Cardiac muscle cell (in vitro differentiated cells and primary cell): ENCODE results near the gene EEPD1. TPM values are rescaled to one million over a fixed set of nuclear protein-coding genes. Genes with fewer than 3 reads are reported as not detected.

Experiments used
- DNase-seq, 2 donors: peaks; one replicate each; pipeline versions ENCODE4 v3.0.0 to v3.0.0-alpha.2; 2010 to 2017; ENCODE audit warnings: low read depth in 1 of 2, low spot score in 1 of 2
- H3K27ac ChIP-seq: fragments of 200-600 bp; sonication (generic); 2 replicates; pipeline ENCODE4 v1.5.1; 2016
- H3K27me3 ChIP-seq: fragments of 200-600 bp; sonication (generic); 2 replicates; pipeline ENCODE4 v1.6.0; 2016; ENCODE audit warnings: control low read depth
- H3K36me3 ChIP-seq: fragments of 200-600 bp; sonication (generic); 2 replicates; pipeline ENCODE4 v1.5.1; 2016; ENCODE audit warnings: control low read depth
- H3K4me1 ChIP-seq: fragments of 200-600 bp; sonication (generic); 2 replicates; pipeline ENCODE4 v1.8.1; 2017; ENCODE audit warnings: low read depth, mild to moderate bottlenecking, mixed run types
- H3K4me3 ChIP-seq: fragments of 200-600 bp; sonication (generic); 2 replicates; pipeline ENCODE4 v1.5.1; 2016; ENCODE audit warnings: mild to moderate bottlenecking
- H3K9me3 ChIP-seq: fragments of 200-600 bp; sonication (generic); 2 replicates; pipeline ENCODE4 v1.5.1; 2017; ENCODE audit warnings: low read depth, mild to moderate bottlenecking, control low read depth
- polyA plus RNA-seq: library from polyadenylated mRNA; unstranded; fragments of >200 nt; fragmentation: Nextera tagmentation; extraction: Ambion mirVana; gene quantifications from 2 replicates; pipeline ENCODE4 v1.2.1, GENCODE V29; 2016
- total RNA-seq: library from RNA; depleted of rRNA; stranded (reverse); fragments of >200 nt; gene quantifications from 2 replicates; pipeline ENCODE4 v1.2.3, GENCODE V29; 2016
- TF ChIP-seq, protein P1 (sequence below): IDR thresholded peaks from 2 replicates; pipeline ENCODE4 v1.5.1; 2012; ENCODE audit warnings: low read depth, mild to moderate bottlenecking, low read length

EEPD1 gene
- total and polyA plus RNA-seq, 2 experiments from 2014 or later: 4.8 to 11.9 TPM

DNA sequence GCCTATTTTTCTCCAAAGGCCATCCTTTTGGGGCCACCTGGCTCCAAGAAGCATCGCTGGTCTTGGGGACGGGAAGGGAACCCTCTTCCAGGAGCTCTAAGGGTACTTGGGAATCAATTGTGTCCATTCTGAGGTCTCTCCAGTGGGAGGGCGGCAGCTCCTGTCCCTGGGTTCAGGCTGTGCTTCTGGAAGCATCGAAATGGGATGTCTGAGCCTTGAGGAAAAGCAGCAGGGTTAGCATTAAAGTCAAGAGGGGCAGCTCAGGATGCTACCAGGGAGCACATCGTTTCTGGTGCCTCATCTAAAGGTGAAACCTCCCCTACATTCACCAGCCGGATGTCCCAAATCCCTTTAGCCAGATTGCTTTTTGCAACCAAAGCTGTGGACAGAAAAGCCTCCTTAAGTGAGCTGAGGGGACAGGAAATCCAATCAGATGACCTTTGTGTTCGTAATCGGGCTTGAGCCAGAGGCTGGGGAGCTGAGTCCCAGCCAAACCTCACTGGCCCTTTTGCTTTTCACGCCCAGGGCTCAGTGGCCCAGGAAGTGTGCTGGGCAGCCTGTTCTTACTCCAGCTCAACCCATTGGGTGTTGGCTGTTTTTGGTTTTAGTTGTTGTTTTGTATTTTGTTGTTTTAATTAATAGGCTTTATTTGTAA, 147.8 kb downstream of the EEPD1 start:
- Histone ChIP-seq H3K4me1 (peaks cover 42% of the 10 kb centered on the region), H3K9me3 (no peaks in the 10 kb centered on the region), H3K27ac (no peak overlapping the region), H3K36me3 (no peaks in the 10 kb centered on the region), H3K4me3 (no peak overlapping the region), H3K27me3 (no peaks in the 10 kb centered on the region)
- DNase-seq: peak in 1 of 2 donors; percentile 29
- TF ChIP-seq, protein P1, sequence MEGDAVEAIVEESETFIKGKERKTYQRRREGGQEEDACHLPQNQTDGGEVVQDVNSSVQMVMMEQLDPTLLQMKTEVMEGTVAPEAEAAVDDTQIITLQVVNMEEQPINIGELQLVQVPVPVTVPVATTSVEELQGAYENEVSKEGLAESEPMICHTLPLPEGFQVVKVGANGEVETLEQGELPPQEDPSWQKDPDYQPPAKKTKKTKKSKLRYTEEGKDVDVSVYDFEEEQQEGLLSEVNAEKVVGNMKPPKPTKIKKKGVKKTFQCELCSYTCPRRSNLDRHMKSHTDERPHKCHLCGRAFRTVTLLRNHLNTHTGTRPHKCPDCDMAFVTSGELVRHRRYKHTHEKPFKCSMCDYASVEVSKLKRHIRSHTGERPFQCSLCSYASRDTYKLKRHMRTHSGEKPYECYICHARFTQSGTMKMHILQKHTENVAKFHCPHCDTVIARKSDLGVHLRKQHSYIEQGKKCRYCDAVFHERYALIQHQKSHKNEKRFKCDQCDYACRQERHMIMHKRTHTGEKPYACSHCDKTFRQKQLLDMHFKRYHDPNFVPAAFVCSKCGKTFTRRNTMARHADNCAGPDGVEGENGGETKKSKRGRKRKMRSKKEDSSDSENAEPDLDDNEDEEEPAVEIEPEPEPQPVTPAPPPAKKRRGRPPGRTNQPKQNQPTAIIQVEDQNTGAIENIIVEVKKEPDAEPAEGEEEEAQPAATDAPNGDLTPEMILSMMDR: no peak

DNA sequence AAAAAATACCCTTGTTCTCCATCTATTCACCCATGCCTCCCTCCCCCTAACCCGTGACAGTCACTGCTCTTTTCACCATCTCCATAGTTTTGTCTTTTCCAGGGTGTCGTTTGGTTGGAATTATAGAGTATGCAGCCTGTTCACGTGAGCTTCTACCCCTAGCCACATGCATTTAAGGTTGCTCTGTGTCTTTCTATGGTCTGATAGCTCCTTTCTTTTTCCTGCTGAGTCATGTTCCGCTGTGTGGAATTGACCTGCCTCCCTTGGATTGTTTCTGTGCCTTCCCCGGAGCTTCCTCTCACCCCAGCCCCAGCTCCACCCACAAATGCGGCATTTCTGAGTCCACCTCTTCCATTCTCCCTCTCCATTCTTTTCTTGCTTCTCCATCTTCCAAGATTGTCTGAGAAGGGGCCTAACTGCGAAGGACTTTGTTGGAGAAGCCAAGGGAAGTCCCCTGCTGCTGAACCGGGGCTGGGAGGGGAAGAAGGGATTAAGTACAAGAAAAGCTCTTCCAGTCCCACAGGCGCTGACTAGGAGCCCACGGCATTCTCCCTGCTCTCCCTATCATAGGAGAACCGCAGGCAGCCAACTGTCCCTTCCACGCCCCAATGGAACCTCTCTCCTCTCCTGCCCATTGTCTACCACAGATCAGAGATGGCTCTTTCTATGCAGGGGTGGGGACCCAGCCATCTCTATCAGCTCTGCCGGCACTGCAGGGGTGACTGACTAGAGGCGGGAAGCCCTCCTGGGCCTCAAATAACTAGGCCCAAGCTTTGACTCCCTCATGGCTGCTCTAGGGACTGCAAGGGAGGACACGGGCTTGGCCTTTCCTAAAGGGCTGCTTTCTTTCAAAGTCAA, 149.1 kb downstream of the EEPD1 start:
- H3K9me3 ChIP-seq: no peaks in the 10 kb centered on the region
- peak overlapping the region; percentile 93 for H3K27ac ChIP-seq
- TF ChIP-seq, protein P1: no peak
- no peak overlapping the region for H3K4me3 ChIP-seq
- peaks cover 42% of the 10 kb centered on the region for H3K4me1 ChIP-seq
- H3K27me3 ChIP-seq: no peaks in the 10 kb centered on the region
- no peaks in the 10 kb centered on the region for H3K36me3 ChIP-seq
- peak in 1 of 2 donors; percentile 59 for DNase-seq

DNA sequence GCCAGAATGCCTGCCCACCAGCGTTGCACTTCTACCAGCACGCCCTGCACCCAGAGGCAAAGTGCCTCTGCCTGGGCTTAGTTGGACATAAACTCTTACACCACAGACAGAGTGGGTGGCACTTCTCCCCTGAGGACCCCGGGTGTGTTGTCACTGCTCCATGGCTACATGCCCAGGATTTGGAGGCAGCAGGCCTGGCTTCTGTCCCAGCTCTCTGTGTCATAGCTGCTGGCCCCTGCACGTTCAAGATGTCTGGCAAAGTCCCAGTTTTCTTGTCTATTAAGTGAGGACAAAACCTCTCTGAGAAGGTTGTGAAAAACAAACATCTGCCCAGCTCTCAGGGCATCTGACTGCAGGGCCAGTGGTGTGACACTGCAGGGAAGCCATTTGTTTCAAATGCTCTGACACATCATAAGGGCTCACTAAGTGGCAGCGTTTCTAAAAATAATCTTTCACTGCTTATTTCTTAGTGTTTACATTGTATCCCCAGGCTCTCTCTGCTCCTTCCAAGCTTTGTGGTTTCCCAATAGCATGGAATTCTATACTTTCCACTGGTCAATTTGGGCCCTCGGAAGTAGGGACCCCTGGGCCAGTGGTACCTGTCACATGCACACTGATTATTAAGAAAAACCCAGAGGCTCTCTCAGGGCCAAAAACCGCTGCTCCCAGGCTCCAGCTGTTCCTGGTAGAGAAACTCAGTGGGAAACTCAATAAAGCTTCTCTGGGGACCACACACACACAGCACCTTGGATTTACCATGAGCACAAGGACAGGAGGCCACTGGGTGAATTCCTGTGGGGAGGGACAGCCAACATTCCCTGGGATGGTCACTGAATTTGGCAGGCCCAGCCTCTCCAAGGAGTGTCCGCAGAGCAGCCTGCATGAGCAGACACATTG, 150.4 kb downstream of the EEPD1 start:
- H3K27me3 ChIP-seq: no peaks in the 10 kb centered on the region
- H3K9me3 ChIP-seq: no peaks in the 10 kb centered on the region
- peak overlapping the region; percentile 93 for H3K27ac ChIP-seq
- TF ChIP-seq, protein P1: no peak
- H3K4me3 ChIP-seq: no peak overlapping the region
- peak; percentile 91 to 93 for DNase-seq
- peaks cover 42% of the 10 kb centered on the region for H3K4me1 ChIP-seq
- H3K36me3 ChIP-seq: no peaks in the 10 kb centered on the region

DNA sequence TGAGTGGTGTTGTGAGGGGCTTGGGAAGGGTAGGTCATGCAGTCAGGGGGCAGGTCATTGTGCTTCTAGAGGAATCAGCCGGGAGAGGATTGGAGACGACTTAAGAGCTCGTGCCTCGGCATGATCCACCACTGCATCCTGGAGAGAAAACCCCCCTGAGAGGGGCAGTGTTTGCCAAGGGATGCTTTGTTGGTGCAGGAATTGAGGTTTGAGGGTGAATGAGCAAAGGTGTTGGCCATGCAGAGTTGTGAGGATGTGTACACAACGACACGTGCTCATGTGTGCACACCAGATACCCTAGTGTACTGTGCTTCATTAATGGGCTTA, 151.0 kb downstream of the EEPD1 start:
- Histone ChIP-seq H3K36me3 (no peaks in the 10 kb centered on the region), H3K4me1 (peaks cover 41% of the 10 kb centered on the region), H3K27me3 (no peaks in the 10 kb centered on the region), H3K9me3 (no peaks in the 10 kb centered on the region), H3K27ac (peak overlapping the region; percentile 93), H3K4me3 (no peak overlapping the region)
- TF ChIP-seq, protein P1: no peak
- no peak for DNase-seq

DNA sequence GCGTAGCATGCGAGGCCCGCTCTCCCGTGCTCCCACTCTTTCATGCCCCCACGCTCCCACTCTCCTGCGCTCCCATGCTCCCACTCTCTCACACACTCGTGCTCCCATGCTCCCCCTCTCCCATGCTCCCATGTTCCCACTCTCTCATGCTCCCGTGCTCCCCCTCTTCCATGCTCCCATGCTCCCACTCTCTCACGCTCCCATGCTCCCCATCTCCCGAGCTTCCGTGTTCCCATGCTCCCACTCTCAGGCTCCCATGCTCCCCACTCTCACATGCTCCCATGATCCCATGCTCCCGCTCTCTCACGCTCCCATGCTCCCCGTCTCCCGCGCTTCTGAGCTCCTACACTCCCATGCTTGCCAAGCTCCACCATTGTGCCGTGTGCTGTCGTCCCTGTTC, 152.2 kb downstream of the EEPD1 start:
- TF ChIP-seq, protein P1: no peak
- no peaks in the 10 kb centered on the region for H3K9me3 ChIP-seq
- DNase-seq: no peak
- no peak overlapping the region for H3K27ac ChIP-seq
- no peaks in the 10 kb centered on the region for H3K36me3 ChIP-seq
- peaks cover 30% of the 10 kb centered on the region for H3K4me1 ChIP-seq
- H3K27me3 ChIP-seq: no peaks in the 10 kb centered on the region
- no peak overlapping the region for H3K4me3 ChIP-seq
